Left cardiac atrium (tissue), 4 donors: ENCODE data around the gene COL4A2. TPM values are rescaled to one million over a fixed set of nuclear protein-coding genes. Genes with fewer than 3 reads are reported as not detected.
"Not testable (repeated sequence)": the region's sequence is repeated elsewhere in the genome, so short reads cannot be mapped to it uniquely, and the experiment has no call there.

Source experiments
- ATAC-seq, 2 donors: fragments of 200-7000 bp; cut with Tn5 transposase; one replicate each; pipeline ENCODE4 v1.9.1; 2020; ENCODE audit warnings: mild to moderate bottlenecking in 2 of 2, moderate library complexity in 2 of 2
- DNase-seq: peaks from one replicate; pipeline ENCODE4 v3.0.0-alpha.2; 2020
- intact Hi-C, 2 donors: fragments of 100-400 bp; cut with DNase I; formaldehyde crosslinking; loops; one replicate each; pipeline versions ENCODE4 v1.14.1 to v1.15.1; 2022 to 2023
- total RNA-seq, 2 donors: library from RNA; stranded (reverse); fragmentation: NEBNext Ultra II Directional; extraction: Animal tissue kit (Norgen Biotek cat#: 25700); gene quantifications; one replicate each; pipeline ENCODE4 v1.2.1, GENCODE V29; 2021
- donor health status: DM: no; HTN: yes; CAD: no.
- donor health status: DM: no; HTN: yes; CAD: no; lungs with severe emphysema.
- donor health status: DM: yes; HTN: yes; CAD: no.
- donor health status: Dilated cardiomyopathy.

COL4A2 gene
- total RNA-seq, 2 donors from 2014 or later: 176 to 384 TPM

DNA sequence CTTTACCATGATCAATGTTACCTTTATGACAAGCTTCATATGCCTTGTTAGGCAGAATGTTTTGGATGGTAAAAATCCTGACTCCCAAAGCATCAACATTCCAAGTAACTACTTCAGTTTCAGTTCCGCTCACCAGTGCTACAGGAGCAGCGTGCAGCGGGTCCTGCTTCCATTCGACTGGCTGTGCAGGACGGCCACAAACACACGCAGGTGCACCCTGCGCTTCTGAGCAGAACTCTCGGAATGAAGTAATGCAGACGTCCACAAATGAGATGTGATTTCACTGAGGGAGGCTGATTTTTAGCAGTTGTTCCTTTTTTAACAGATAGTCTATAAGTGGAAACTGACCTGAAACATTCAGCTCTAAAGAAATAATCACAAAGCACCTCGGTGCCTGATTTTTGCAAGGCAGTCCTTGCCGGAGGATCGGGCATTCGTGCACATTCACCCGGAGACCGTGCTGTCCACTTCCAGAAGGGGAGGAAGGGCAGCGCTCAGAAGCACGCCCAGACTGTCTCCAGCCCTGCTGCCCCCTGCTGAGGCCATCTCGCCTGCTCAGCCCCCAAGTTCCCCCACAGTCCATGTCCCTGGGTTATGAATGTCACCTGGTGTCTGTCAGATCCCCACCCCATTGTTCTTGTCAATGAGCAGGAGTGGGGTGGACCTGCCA is 168.6 kb downstream of the COL4A2 start:
- intact Hi-C loops: no loop called here
- no peak for DNase-seq
- ATAC-seq: peak in 1 of 2 donors; percentile 32

DNA sequence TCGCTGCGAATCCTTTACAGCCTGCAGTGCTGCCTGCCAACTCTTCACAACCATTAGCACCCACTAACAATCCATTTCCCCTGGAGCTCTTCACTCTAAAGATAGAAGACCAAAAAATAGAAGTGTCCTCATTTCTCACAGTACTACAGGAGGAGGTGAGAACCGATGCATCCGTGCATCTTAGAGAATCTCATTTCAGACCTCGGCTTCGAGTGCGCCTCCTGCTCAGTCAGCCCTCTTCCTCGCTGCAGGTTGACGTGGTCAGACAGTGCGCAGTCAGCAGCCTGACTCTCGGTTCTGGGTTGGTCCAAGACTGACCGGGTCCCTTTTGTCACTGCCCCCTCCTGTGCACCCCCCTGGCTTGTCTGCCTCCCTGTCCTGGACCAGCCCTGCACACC is 169.1 kb downstream of the COL4A2 start:
- DNase-seq: no peak
- intact Hi-C loops: no loop called here
- peak in 1 of 2 donors; percentile 4 for ATAC-seq

DNA sequence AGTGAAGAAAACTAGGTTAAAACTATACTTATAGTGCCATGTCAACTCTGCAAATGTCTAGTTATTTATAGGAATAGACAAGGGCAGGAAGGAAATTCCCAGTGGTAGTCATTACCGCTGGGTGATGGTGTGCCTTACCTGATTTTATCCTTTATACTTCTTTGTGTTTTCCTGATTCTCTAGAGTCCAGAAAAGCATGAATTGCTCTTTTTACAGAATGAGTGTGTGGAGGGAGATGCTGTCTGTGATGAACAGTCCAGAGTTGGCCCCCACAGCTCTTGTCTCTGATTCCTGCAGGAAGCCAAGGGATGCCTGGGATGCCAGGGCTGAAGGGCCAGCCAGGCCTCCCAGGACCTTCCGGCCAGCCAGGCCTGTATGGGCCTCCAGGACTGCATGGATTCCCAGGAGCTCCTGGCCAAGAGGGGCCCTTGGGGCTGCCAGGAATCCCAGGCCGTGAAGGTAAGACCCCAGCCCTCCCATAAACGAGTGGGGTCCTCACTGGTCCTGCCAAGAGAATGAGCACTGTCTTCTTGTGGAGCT is 170.7 kb downstream of the COL4A2 start:
- intact Hi-C loops: no loop called here
- ATAC-seq (peak in 1 of 2 donors; percentile 47), DNase-seq (no peak)

DNA sequence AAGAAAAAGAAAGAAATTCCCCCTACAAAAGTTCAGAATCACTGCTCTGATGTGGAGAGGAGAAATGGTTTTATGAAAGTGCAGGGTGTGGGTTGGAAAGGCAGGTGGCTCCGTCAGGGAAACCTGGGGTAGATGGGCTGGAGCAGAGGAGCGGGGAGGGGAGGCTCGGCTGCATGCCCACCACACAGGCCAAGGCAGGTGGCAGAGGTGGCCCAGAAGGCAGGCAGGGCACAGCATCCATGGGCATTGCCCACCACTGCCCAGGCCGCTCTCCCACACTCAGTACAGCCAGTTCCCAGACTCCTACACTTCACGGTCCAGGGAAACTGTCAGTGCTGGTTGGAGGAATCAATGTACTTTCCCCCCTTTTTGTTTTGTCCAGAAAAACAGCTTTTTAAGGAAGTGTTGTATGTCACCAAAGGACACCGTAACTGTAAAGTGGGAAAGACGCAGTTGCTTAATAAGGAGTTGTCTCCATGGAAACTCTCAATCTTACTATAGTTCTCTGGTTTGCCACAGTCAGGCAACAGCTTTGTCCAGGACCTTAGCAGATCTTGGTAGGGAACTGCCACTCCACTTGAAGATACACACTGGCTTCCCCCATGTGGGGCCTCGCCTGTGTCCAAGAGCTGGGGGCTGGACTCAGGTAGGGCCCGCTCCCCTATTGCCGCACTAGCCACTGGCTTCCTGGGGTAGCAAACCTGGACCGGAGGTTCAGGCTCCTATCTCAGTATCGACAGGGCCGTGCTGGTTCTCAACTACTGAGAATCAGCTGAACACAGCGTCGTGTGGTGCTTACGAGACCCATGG is 171.5 kb downstream of the COL4A2 start:
- ATAC-seq: peak in 1 of 2 donors; percentile 11
- intact Hi-C loops: no loop called here

DNA sequence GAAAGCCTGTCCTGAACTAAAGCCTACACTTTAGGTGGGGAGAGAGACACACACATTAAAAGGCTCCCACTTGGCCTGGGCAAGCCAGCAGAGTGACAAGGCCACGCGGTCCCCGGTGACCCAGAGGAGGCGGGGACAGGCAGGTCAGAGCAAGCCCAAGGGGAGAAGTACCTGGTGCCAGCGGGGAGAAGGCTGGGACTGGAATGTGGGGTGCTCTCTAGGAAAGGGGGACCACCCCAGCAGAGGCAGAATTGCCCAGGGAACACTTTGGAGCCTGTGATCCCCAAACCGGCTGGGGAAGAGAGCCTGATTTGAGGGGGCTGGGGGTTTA is 172.1 kb downstream of the COL4A2 start:
- ATAC-seq (peak in 1 of 2 donors; percentile 4), DNase-seq (no peak)
- intact Hi-C loops: no loop called here

More for the DNA sequence above, 171.5 kb downstream of the COL4A2 start:
- DNase-seq: no peak

DNA sequence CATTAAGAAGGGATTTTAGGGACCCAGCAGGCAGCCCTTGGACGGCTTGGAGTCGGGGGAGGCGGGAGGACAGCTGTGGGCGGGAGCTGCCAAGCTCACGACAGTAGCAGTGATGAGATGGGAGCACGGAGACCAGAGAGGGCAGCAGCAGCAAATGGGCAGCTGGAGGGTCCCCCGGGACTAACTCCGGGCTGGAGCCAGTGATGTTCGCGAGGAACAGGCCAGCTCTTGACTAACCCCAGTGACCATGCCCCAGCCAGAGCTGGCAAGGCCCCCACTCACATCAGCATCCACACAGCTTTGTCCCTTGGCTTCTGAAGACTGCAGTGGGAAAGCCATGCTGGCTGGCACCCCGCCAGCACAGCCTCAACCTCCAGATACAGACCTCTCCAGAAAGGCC is 172.6 kb downstream of the COL4A2 start:
- intact Hi-C loops: no loop called here
- DNase-seq (peak; percentile 53), ATAC-seq (peak; percentile 11 to 76)

DNA sequence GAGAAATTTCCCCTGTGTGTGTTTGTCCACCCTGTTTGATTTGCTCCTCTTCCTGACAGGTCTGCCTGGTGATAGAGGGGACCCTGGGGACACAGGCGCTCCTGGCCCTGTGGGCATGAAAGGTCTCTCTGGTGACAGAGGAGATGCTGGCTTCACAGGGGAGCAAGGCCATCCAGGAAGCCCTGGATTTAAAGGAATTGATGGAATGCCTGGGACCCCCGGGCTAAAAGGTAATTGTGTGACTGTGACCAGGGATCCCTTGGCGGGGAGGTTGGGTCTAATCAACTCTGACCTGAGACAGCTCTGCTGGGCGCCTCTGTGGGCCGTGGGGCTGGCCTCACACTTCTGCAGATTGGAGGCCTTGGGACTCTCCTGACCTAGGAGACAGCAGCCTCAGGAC is 173.1 kb downstream of the COL4A2 start:
- DNase-seq (no peak), ATAC-seq (no peak)
- intact Hi-C loops: no loop called here

DNA sequence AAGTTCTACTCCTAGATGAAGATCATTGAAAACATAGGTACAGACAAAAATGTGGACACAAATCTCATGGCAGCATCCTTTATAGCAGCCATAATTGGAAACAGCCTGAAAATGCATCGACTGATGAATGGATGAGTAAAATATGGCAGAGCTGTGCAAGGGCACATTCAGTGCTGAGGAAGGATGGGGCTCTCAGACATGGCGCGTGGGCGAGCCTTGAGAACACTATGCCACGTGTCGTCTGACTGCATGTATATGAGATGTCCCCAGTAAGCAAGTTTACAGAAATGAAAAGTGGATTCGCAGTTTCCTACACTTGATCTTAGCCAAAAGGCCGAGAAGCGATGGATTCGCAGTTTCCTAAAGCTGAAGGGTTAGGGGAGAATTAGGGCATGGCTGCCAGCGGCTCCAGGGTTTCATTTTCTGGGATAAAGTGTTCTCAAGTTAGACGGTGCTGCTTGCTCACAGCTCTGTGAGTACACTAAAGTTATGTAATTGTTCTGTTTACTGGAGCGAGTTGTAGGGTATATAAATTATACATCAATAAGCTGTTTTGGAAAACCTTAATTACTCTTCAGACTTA is 176.4 kb downstream of the COL4A2 start:
- intact Hi-C loops: no loop called here
- DNase-seq: no peak
- ATAC-seq: no peak

DNA sequence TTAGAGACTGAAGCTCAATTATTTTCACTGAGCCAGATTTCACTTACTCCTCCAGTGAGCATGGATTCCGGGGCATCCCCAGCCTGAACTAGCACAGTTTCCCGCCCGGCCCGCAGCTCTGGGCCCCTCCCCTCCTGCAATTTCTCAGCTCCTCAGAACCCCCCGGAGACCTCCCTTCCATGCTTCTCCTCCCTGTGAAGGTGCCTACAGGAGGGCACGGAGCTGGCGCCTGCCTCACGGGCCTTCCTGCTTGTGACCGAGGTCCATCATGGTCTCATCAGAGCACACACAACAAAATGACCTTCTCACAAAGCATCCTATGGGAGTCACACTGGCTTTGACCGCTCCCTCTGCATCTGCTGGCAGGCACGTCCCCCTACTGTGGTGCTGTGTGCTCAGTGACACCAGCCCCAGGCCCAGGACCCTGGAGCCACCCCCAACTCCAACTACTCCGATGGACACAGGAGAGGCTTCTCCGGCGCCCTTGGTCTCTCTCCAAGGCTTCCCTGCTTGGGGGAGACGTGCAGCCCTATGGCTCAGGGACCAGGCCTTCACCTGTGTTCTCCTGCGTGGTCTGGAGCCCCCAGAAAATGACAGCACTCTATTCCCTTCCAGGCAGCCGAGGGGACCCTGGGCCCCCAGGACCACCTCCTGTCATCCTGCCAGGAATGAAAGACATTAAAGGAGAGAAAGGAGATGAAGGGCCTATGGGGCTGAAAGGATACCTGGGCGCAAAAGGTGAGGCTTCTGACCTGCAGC is 177.4 kb downstream of the COL4A2 start:
- DNase-seq (no peak), ATAC-seq (no peak)
- intact Hi-C loops: no loop called here

DNA sequence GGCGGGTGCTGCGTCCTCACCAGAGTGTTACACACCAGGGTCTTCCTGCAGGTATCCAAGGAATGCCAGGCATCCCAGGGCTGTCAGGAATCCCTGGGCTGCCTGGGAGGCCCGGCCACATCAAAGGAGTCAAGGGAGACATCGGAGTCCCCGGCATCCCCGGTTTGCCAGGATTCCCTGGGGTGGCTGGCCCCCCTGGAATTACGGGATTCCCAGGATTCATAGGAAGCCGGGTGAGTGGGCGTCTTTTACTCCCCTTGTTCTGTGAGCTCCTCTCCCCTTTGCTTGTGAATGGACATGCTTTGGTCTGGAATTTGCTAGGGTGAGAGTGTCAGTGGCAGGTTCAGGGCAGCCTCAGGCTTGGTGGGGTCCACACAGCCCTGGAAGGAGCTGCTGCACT is 178.5 kb downstream of the COL4A2 start:
- no peak for ATAC-seq
- intact Hi-C loops: no loop called here

DNA sequence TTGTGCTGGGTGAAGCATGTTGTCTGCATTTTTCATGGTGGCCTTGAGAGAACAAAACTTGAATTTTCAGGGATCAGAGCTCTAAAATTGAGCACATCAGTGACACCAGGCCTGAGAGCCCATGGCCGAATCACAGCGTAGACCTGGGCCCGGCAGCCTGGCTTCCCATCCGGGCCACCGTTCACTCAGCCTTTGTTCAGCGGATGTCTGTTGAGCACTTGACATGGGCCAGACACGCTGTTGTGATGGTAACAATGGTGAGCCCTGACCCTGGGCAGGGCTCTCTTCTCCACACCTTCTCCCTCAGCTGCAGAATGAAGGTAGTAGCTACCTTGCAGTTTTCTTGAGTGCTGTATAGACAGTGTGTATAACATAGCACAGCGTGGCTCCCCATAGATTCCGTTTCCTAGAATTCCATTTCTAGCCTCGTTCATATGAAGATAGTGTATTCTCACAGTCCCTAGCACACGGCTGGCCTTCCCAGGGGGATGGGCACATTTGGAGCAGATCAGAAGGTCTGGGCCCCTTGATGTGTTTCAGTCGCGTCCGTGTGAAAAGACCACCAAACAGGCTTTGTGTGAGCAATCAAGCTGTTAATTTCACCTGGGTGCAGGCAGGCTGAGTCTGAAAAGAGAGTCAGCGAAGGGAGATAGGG is 179.1 kb downstream of the COL4A2 start:
- intact Hi-C loops: no loop called here
- ATAC-seq (no peak), DNase-seq (no peak)

More for the DNA sequence above, 178.5 kb downstream of the COL4A2 start:
- no peak for DNase-seq

DNA sequence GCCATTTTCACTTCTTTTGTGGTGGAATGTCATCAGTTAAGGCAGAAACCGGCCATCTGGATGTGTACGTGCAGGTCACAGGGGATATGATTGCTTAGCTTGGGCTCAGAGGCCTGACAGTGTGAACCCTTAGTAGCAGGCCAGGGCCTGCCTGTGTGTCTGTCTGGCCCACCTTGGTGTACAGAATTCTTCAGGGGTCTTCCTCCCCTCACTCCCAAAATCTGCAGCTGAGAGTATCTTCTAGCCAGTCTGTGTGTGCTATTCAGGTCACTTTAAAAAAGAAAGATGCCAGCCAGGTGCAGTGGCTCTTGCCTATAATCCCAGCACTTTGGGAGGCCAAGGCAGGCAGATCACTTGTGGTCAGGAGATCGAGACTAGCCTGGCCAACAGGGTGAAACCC is 179.8 kb downstream of the COL4A2 start:
- DNase-seq, intact Hi-C loops, ATAC-seq: not testable (repeated sequence)

DNA sequence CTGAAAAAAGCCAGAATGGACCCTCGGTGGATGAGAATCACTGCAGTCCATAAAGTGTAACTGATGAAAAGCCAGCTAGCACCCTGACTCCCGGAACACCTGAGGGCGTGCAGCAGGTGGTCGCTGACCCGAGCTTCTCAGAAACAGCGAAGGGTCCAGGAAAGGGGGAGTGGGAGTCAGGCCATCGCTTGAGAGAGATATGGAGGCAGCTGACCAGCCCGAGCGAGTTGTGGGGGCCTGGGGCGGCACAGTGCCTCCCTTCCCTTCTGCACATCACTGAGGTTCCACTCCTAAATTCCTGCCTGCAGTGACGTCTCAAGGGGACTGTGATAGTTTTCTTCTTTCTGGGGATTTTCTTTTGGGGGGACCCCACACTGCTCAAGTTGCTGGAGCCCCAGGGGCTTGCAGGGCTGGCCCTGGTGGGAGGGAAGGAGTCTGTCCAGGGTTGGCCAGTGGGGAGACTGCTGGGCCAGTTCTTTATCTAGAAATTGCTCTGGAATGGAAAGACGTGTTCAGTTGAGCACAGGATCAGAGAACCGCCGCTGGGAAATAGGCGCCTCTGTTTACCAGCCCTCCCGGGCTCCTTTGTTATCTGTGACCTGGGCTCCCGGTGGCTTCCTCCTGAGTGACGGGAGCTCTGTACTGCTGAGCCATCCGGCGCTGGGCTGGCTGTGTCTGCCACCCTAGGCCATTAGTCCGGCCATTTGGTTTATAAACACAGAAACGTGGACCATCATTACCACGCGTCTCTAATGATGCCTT is 183.1 kb downstream of the COL4A2 start:
- intact Hi-C loops: no loop called here
- no peak for DNase-seq
- ATAC-seq: no peak

DNA sequence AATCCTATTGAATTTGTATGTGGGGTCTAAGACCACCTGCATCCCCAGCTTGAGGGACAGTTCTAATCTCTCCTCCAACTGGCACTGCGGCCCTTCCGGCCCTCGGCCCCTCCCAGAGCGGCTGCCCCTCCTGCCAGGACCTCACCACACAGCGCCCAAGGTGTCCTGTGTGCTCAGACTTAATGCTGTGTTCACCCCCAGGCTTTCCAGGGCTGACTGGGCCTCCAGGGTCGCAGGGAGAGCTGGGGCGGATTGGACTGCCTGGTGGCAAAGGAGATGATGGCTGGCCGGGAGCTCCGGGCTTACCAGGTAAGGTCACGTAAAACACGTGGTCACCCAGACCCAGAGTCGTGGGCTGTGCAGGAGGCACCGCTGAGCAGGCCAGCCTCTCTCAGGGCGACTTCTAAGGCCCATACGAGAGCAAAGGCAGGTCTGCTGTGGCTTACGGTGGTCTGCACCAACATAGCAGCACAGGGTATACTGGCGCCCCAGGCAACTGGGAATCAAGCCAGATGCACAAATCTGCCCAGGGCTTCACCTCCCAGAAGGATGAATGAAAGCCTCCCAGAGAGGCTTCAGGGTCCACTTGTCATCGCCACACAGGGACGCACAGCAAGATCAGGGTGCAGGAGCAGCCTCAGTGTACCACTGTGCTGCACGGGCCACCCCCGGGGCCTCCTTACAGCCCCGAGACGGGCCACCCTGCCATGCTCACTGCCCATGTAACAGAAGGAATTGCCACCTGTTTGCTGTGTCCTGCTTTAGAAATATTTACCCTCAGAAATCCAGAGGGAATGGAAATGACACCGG is 185.0 kb downstream of the COL4A2 start:
- intact Hi-C loops: no loop called here
- DNase-seq (no peak), ATAC-seq (no peak)

DNA sequence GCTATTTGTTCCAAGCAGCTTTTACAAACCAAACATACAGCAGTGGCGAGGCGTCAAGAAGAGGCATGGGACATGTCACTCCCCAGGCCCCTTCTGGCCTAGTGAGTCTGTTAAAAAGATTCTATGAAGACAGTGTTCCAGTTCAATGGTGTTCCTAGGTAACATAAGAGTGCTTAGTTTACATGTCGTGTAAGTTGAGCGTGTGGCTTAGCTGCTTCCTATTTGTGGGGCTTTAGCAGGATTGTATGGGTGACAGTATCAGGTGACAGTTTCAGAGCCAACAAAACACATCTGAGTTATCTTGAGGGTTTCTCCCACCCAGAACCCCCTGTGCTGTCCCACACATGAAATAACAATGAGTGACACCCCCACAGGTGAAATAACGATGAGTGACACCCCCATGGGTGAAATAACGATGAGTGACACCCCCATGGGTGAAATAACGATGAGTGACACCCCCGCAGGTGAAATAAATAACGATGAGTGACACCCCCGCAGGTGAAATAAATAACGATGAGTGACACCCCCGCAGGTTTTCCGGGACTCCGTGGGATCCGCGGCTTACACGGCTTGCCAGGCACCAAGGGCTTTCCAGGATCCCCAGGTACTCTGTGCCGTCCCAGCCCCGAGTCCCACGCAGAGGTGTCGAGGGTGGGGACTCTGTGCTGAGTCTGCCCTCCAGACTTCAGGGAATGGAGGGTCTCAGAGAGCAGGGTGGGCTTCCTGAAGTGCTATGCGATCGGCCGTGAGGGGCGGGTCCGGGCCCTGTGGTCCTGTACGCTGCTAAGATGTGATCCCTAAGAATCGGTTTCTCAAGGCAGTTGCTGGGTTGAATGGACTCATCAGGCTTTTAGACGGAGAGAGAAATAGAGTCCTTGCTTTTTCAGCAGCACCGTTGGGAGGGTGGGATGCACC is 185.9 kb downstream of the COL4A2 start:
- ATAC-seq (no peak), DNase-seq (no peak)
- intact Hi-C loops: no loop called here

DNA sequence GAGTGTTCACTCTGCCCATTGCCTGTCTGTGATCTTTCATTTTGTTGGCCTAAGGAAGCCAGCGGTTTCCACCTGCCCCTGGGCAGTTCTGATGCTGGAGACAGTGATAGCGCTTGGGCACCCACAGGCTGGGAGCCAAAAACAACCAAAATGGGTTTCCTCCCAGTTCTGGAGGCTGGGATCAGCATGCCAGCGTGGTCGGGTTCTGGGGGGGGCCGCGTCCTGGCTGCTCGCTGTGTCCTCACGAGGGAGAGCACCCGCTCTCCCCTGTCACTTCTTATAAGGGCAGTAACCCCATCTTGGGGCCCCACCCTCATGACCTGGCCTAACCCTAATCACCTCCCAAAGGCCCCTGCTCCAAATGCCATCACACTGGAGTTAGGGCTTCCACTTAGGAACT is 186.5 kb downstream of the COL4A2 start:
- intact Hi-C loops: no loop called here
- ATAC-seq (no peak), DNase-seq (no peak)
